ENCODE measurements around the gene KLF1. TPM values are rescaled to one million over a fixed set of nuclear protein-coding genes. Genes with fewer than 3 reads are reported as not detected.
"Not testable (repeated sequence)": the region's sequence is repeated elsewhere in the genome, so short reads cannot be mapped to it uniquely, and the experiment has no call there.

The KLF1 gene
- polyA plus RNA-seq, 3 donors, result 0.27 to 0.59 (median 0.32) TPM

GRCh38 chr19:12846613-12847012, 40.4 kb downstream of the KLF1 start:
- not testable (repeated sequence) for DNase-seq (ENCODE audit: extremely low read depth in 1 of 11, low read depth in 9 of 11, low spot score in 4 of 11)

DNA sequence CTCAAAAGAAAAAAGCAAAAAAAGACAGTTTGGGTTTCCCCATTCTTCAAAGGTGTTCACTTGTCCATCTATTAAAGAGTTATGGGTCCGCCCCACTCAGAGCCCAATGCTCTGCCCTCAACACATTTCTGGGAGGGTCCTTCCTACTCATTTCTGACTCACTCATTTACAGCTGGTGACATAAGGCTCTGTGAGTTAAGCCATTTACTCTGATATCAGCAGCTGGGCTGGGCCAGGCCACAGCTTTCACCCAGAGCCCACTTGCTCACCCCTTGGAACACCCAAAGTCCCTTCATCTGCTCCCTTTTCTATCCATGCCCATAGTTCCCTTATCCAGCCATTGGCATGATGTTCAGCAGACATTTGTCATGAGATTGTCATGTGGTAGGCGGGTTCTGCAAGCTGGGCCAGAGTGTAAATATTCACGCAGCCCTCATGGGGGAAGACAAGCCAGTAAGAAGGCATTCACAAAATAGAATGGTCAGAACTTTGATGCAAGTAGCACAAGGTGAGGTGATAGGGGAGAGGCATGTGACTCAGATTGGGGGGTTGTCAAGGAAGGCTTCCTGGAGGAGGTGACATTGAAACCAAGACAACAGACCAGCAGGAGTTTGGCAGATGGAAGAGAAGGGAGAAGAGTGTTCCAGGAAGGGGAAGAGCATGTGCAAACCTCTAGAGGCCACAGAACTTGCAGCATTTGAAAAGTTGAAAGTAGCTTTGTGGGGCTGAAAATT, 42.8 kb downstream of the KLF1 start:
- no peak for DNase-seq (ENCODE audit: extremely low read depth in 1 of 11, low read depth in 9 of 11, low spot score in 4 of 11)

- DNase-seq (ENCODE audit: extremely low read depth in 1 of 11, low read depth in 9 of 11, low spot score in 4 of 11), result no peak
Observed at GRCh38 chr19:12843328-12843727, 43.7 kb downstream of the KLF1 start.

- DNase-seq (ENCODE audit: extremely low read depth in 1 of 11, low read depth in 9 of 11, low spot score in 4 of 11), result no peak
Observed at GRCh38 chr19:12842511-12842910, 44.5 kb downstream of the KLF1 start.

GRCh38 chr19:12841094-12841493, 45.9 kb downstream of the KLF1 start:
- peak in 1 of 11 donors; percentile 49 for DNase-seq (ENCODE audit: extremely low read depth in 1 of 11, low read depth in 9 of 11, low spot score in 4 of 11)

DNA sequence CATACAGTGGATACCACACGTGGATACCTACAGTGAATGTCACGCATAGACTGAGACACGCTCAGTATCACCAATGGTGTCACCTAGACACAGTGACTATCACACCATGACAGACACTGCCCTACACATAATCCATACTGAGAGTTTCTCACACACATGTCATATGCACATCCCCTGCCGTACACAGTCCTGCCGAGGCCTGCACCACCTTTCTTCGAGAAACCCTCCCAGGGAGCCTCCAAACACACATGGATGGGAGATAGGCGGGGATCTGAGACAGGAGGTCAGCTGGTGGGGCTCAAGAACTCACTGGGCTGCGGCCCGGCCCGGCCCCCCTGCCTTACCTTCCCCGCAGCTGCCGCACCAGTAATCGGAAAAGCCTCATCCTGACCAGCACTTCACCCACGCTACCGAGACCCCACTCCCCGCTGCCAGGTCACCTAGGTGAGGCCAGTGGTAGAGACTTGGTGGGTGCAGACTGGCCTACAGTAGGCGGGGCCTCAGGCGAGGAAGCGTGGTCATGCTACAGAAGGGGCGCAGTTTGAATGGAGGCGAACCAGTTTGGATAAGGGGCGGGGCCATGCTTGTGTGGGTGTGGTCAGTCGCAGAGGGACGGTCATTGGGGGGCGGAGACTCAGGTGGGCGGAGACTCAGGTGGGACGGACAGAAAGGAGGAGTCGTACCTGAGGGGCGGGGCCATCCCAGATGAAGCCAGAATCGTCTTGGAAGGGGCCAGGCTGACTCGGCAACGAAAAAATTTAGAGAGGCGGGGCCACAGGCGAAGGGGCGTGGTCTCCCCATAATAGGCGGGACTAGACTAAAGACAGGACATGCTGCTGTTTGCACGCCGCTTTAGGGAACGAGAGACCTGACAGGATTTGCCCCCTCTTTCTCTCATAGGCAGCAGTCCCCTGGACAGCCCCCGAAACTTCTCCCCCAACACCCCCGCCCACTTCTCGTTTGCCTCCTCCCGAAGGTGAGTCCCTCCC, 46.6 kb downstream of the KLF1 start:
- peak in 1 of 11 donors; percentile 45 for DNase-seq (ENCODE audit: extremely low read depth in 1 of 11, low read depth in 9 of 11, low spot score in 4 of 11)

DNA sequence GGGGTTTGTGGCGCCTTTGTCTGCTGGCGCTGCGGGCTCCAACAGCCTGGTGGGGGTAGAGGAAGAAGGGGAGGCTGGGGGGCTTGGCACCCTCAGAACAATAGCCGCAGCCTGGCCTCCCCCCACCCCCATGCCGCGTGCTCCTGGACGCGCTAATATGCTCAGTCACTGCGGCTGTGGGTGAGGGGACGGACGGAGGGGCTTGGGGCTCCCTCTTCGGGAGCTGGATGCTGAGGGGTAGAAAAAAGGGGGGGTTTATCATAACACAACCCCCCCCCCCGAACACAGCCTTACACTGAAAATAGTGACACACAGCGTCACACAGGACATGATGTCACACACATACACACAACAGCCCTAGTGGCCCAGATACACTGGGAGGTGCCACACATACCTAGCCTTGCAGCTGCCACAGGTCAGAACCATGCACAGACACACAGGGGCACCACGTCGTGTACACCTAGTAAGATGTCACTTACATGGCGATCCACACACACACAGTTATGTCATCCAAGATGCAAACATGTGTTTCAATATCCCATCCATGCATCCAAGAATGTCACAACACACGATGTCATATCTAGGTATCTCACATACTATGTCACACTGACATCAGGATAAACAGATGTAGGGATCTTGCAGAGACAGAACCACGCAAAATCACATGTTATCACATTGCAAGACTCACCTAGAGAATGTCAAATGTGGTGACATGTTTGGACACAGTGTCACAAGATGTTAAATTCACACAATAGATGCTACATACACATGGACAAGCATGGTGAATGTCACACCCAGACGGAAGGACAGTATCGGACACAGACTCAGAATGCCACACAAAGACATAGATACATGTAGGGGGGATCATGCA, 47.9 kb downstream of the KLF1 start:
- DNase-seq (ENCODE audit: extremely low read depth in 1 of 11, low read depth in 9 of 11, low spot score in 4 of 11), result no peak

DNA sequence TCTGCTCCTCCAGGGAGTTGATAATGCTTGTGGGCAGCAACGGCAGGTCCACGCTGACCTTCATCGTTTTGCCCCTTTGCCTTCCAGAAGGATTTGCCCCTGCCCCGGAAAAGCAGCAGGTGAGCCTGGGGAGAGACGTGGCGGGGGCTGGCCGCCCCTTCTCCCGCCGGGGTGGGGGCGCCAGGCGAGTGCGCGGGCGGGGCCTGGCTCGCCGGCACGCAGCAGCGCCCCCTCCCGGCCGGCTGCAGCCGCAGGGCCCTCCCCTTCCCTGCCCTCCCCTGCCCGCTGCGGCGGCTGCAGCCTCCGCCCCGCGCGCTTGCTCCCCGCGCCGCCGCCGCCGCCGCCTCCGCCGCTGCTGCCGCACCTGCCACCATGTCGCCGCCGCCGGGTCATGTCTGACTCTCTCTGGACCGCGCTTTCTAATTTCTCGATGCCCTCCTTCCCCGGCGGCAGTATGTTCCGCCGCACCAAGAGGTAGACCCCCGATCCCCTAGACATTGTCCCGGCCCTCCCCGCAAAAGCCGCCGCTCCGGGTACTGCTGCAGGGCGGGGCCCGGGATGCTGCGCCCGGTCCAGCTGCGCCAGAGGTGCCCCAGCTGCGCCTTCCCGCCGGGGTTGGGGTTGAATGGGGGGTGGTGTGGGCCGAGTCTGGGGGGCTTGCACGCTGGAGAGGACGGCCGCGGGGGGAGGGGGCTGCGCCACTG, 48.7 kb downstream of the KLF1 start, which contains the start of gene MAST1:
Gene MAST1 (plus strand): TSS at position 334 of the 704 bp plus-strand sequence. CDS start 58 bp downstream, at position 392.
- DNase-seq (ENCODE audit: extremely low read depth in 1 of 11, low read depth in 9 of 11, low spot score in 4 of 11), result no peak

DNA sequence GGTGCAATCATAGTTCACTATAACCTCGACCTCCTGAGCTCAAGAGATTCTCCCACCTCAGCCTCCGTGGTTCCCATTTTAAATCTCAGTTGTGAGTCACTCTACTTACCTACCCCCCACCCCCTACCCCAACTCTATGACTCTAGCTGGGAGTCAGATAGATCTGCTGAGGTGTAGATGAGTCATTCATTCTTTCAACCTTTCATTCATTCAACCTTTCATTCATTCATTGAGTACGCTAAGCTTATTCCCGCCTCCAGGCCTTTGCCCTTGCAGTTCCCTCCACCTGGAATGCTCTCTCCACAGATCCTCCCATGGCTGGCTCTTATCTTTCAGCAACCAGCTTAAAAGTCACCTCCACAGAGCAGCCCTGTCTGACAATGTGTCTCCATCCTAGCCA, 49.8 kb downstream of the KLF1 start:
- DNase-seq (ENCODE audit: extremely low read depth in 1 of 11, low read depth in 9 of 11, low spot score in 4 of 11), result no peak

DNA sequence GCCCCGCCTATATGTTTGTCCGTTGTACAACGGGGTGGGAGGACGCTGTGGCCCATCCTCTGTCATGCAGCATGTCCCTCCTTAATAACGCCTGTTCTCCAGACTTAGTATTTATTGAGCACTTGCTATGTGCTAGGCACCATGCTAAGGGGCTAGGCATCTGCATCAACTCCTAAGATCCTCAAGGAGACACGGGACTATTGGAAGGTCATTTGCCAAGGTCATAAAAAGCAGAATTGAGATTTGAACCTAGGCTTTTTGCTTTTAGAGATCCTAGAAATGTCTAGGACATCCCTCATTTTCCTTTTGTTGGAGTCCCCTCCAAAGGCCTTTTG, 50.5 kb downstream of the KLF1 start:
- DNase-seq (ENCODE audit: extremely low read depth in 1 of 11, low read depth in 9 of 11, low spot score in 4 of 11), result no peak

DNA sequence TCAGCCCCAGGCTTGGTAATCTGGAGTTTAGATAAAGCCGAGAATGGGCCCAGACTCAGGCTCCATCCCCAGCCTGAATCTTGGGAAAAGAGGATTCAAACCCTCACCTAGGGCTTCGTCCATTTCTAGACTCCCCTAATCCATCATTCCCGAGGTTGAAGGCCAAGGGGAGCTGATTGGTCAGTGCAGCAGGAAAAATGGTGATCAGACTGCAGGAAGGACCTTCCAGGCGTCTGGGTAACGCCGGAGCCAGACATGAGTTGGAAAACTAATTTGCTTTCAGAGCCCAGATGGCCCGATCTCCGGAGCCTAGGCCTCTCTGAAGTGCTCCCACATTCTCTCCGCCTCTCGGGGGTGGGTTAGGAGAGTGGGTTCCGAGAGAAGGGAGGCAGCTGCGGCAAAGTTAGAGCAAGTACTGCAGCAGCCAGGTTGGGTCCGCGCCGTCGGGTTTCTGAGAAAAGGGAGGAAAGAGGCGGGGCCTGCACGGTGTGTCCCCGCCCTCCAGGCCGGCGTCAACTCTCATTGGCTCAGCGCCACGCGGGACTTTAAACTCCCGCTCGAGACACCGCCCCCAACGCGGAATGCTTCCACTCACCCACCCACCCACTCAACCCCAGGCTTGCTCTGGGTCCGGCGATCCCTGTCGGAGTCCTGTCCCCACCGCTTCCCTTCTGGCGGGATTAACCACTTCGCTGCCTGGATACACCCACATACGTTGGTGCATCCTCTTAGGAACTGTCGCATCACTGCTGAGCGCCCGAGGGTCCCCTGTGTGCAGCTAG, 51.8 kb downstream of the KLF1 start:
- no peak for DNase-seq (ENCODE audit: extremely low read depth in 1 of 11, low read depth in 9 of 11, low spot score in 4 of 11)

DNA sequence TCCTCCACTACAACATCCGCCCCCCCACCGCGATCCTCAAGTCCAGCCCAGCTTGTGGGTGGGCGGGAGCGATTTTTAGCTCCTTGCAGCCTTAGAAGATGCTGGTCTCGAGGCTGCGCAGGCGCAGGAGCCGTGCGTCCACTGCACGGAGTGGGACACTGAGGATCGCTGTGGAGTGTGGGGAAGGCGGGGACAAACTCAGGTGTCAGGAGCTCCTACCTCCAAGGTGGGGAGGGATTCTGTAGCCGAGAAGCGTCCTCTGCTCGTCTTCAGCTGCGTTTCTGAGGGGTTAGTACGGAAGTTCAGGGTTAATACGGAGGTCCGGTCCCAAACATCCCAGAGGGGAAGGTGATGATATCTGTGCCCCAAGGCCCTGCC, 52.4 kb downstream of the KLF1 start, which contains the start of gene RTBDN:
Gene RTBDN (minus strand): TSS at position 14 of the 378 bp plus-strand sequence. CDS start 4,600 bp downstream, outside the sequence.
- DNase-seq (ENCODE audit: extremely low read depth in 1 of 11, low read depth in 9 of 11, low spot score in 4 of 11), result no peak

Other genes starting within 250 kb of the KLF1 start
- gene MAN2B1, start 220.5 kb downstream of the KLF1 start, polyA plus RNA-seq (ENCODE audit: insufficient read length in 3 of 3), result 10 to 100 TPM; 28.6 to 38.1 (median 31.5) TPM
- 10 to 100 TPM; 13.7 to 26.0 (median 17.8) TPM for gene WDR83, start 220.4 kb downstream of the KLF1 start, polyA plus RNA-seq (ENCODE audit: insufficient read length in 3 of 3)
- gene DHPS, start 205.3 kb downstream of the KLF1 start, polyA plus RNA-seq (ENCODE audit: insufficient read length in 3 of 3), result 100 to 1,000 TPM in 1 of 3 donors, 10 to 100 TPM in 2; 68.5 to 103 (median 83.0) TPM
- under 1 TPM in 2 of 3 donors, not detected in 1; 0.45 to 0.55 TPM for gene GNG14, start 199.2 kb downstream of the KLF1 start, polyA plus RNA-seq (ENCODE audit: insufficient read length in 3 of 3)
- 10 to 100 TPM; 12.2 to 17.0 (median 15.1) TPM for gene FBXW9, start 190.6 kb downstream of the KLF1 start, polyA plus RNA-seq (ENCODE audit: insufficient read length in 3 of 3)
- 10 to 100 TPM; 66.7 to 81.9 (median 79.3) TPM for gene TNPO2, start 163.3 kb downstream of the KLF1 start, polyA plus RNA-seq (ENCODE audit: insufficient read length in 3 of 3)
- 100 to 1,000 TPM; 150 to 204 (median 184) TPM for gene TRIR, start 152.5 kb downstream of the KLF1 start, polyA plus RNA-seq (ENCODE audit: insufficient read length in 3 of 3)
- gene GET3, start 149.7 kb downstream of the KLF1 start, polyA plus RNA-seq (ENCODE audit: insufficient read length in 3 of 3), result 10 to 100 TPM; 76.6 to 94.6 (median 82.7) TPM
- under 1 TPM; 0.08 to 0.13 (median 0.09) TPM for gene BEST2, start 135.4 kb downstream of the KLF1 start, polyA plus RNA-seq (ENCODE audit: insufficient read length in 3 of 3)
- 10 to 100 TPM; 43.8 to 89.3 (median 56.4) TPM for gene HOOK2, start 111.6 kb downstream of the KLF1 start, polyA plus RNA-seq (ENCODE audit: insufficient read length in 3 of 3)
- gene JUNB, start 95.7 kb downstream of the KLF1 start, polyA plus RNA-seq (ENCODE audit: insufficient read length in 3 of 3), result 10 to 100 TPM; 32.8 to 50.1 (median 44.2) TPM
- 100 to 1,000 TPM; 283 to 360 (median 327) TPM for gene PRDX2, start 85.4 kb downstream of the KLF1 start, polyA plus RNA-seq (ENCODE audit: insufficient read length in 3 of 3)
- 1 to 10 TPM; 4.7 to 9.0 (median 6.7) TPM for gene THSD8, start 85.1 kb downstream of the KLF1 start, polyA plus RNA-seq (ENCODE audit: insufficient read length in 3 of 3)
- 10 to 100 TPM; 29.4 to 44.1 (median 34.0) TPM for gene RNASEH2A, start 80.6 kb downstream of the KLF1 start, polyA plus RNA-seq (ENCODE audit: insufficient read length in 3 of 3)
- under 1 TPM in 1 of 3 donors, not detected in 2; 0.14 TPM for gene RTBDN, start 52.6 kb downstream of the KLF1 start, polyA plus RNA-seq (ENCODE audit: insufficient read length in 3 of 3)
- gene MAST1, start 48.7 kb downstream of the KLF1 start, polyA plus RNA-seq (ENCODE audit: insufficient read length in 3 of 3), result 1 to 10 TPM; 1.0 to 1.3 (median 1.1) TPM
- 10 to 100 TPM; 10.2 to 12.6 (median 11.7) TPM for gene DNASE2, start 5.8 kb downstream of the KLF1 start, polyA plus RNA-seq (ENCODE audit: insufficient read length in 3 of 3)
- 10 to 100 TPM; 31.9 to 38.3 (median 33.4) TPM for gene GCDH, start 4.0 kb upstream of the KLF1 start, polyA plus RNA-seq (ENCODE audit: insufficient read length in 3 of 3)
- gene SYCE2, start 32.1 kb upstream of the KLF1 start, polyA plus RNA-seq (ENCODE audit: insufficient read length in 3 of 3), result 1 to 10 TPM; 3.0 to 4.5 (median 3.1) TPM
- 10 to 100 TPM; 41.2 to 58.6 (median 52.8) TPM for gene FARSA, start 46.5 kb upstream of the KLF1 start, polyA plus RNA-seq (ENCODE audit: insufficient read length in 3 of 3)
- gene CALR, start 51.4 kb upstream of the KLF1 start, polyA plus RNA-seq (ENCODE audit: insufficient read length in 3 of 3), result 100 to 1,000 TPM; 842 to 975 (median 894) TPM
- gene RAD23A, start 58.7 kb upstream of the KLF1 start, polyA plus RNA-seq (ENCODE audit: insufficient read length in 3 of 3), result 10 to 100 TPM; 63.4 to 87.5 (median 85.0) TPM
- 10 to 100 TPM; 27.4 to 45.9 (median 40.6) TPM for gene GADD45GIP1, start 70.0 kb upstream of the KLF1 start, polyA plus RNA-seq (ENCODE audit: insufficient read length in 3 of 3)
- gene DAND5, start 82.4 kb upstream of the KLF1 start, polyA plus RNA-seq (ENCODE audit: insufficient read length in 3 of 3), result under 1 TPM in 2 of 3 donors, not detected in 1; 0.07 to 0.18 TPM
- gene NFIX, start 108.3 kb upstream of the KLF1 start, polyA plus RNA-seq (ENCODE audit: insufficient read length in 3 of 3), result 10 to 100 TPM; 12.0 to 21.6 (median 21.3) TPM
- 1 to 10 TPM; 3.9 to 7.8 (median 5.5) TPM for gene LYL1, start 215.7 kb upstream of the KLF1 start, polyA plus RNA-seq (ENCODE audit: insufficient read length in 3 of 3)
- 10 to 100 TPM; 37.1 to 39.2 (median 37.2) TPM for gene TRMT1, start 229.5 kb upstream of the KLF1 start, polyA plus RNA-seq (ENCODE audit: insufficient read length in 3 of 3)
- 10 to 100 TPM; 21.2 to 34.0 (median 30.5) TPM for gene NACC1, start 231.1 kb upstream of the KLF1 start, polyA plus RNA-seq (ENCODE audit: insufficient read length in 3 of 3)